HUDEP-2 (cell line): ENCODE results near the gene TATDN3.
"Not testable (repeated sequence)": the region's sequence is repeated elsewhere in the genome, so short reads cannot be mapped to it uniquely, and the experiment has no call there.

Source experiments
- DNase-seq, 76 experiments: peaks; one replicate each; lab custom pipeline; 2025; ENCODE audit not compliant: unreplicated experiment in 76 of 76; lab: John Stamatoyannopoulos, UW

TATDN3 gene, protein sequence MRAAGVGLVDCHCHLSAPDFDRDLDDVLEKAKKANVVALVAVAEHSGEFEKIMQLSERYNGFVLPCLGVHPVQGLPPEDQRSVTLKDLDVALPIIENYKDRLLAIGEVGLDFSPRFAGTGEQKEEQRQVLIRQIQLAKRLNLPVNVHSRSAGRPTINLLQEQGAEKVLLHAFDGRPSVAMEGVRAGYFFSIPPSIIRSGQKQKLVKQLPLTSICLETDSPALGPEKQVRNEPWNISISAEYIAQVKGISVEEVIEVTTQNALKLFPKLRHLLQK

DNA sequence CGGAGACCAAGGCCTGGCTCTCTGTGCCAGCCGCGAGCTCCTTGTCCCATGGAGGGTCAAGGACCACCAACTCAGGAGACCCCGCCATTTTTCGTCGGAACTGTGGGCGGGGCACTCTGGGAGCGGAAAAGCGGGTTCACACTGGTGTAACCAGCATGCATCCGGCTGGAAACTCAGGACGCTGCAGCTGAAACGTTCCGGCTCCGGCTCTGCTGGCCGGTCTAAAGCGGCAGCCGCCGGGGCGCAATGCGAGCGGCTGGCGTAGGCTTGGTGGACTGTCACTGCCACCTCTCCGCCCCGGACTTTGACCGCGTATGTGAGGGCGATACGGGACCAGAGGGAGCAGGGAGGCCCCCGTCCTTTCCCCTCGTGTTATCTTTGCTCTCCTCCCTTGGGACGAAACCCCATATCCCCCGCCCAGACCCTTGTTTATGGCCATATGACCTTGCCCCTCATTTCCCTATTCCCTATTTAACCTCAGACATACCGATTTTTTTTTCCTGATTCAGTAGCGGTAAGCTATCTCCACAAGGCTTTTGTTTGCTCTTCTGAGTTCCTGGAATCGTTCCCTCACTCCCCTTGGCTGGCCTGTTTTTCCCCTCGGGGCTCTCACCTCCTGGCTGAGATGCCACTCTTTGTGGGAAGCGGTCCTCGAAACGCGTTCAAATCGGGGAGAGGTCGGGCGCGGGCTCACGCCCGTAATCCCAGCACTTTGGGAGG is at the start of gene TATDN3, which contains the start of gene NSL1:
TSS of gene TATDN3 (plus strand) at position 219 of the 720 bp plus-strand sequence. CDS start at position 247, 28 bp downstream.
TSS of gene NSL1 (minus strand) at position 102 of the 720 bp plus-strand sequence. CDS start at position 88, 14 bp downstream.
- peak in 75 of 76 experiments; percentile 35 to 98 (median 85) for DNase-seq

DNA sequence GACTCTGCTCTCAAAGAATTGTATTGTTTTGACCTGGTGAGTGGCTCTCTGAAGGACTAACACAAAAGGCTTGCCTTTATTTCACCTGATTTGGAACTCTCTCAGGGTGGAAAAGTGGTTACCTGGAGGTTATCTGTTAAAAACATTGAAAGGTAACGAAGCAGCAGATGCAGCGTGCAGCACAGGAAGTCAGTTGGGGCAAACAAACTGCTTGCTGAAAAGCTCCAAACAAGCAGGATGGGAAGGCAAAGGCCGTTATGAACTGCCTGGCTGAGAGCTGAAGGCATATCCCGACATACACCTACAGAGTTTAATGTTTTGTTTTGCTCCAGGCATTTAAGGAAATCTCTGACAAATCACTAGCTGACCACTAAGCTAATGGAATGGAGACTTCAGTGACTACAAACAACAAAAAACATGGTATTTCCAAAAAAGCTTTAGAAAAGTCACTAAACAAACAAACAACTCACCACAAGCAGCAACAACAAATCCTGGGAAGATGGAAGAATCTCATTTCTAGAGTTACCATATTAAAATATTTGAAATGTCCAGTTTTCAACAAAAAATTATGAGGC is 47.7 kb upstream of the TATDN3 start:
- no peak for DNase-seq

DNA sequence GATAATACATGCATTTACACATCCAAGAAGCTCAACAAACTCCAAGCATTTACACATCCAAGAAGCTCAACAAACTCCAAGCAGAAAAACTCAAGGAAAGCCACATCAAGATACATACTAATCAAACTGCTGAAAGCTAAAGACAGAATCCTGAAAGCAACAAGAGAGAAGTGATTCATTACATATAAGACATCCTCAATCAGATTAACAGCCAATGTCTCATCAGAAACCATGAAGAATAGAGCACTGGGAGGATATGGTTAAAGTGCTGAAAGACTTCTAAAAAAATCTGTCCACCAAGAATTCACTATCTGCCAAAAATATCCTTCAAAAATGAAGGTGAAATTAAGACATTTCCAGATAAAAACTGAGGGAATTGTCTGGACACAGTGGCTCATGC is 46.4 kb upstream of the TATDN3 start:
- no peak for DNase-seq

DNA sequence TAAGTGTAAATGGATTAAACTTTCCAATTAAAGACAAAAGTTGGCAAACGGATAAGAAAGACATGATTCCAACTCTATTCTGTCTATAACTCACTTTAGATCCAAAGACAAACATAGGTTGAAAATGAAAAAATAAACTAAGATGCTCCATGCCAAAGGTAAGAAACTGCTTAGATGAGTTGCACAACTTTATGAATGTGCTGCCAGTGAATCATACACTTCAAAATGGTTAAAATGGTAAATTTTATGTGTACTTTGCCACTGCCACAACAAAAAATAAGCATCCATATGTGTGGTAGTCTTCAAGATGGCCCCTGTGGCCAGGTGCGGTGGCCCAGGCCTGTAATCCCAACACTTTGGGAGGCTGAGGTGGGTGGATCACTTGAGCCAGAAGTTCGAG is 45.1 kb upstream of the TATDN3 start:
- DNase-seq, result no peak

DNA sequence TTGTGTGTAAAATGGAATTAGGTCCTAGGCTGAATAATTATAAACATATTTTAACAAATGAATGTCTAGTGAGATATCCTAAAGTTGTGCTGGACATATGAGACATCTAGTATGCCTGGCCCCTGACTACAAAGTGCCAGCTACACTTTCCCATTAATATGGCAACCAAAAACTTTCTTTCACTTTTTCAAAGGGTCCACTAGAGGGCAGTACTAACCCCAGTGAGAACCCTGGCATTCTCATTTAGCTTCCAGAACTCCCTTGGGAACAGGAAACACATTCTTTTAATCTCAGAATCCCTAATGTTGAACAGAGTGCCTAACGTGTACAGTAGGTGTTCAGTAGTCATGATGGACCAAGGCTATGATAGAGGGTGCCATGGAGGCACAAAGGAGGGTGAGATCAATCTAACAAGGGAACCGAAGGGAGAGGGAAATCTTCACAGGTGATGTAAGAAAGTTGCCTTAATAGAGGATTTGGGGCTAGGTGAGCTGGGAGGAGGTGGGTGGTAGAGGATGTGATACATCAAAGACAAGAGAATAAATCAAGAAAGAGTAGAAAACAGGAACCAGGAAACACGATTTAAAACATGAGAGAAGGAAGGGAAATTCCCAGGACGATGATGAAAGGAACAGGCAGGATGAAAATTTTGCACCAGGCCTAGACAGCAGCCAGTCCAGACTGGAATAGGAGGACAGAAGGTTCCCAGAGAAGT is 41.7 kb upstream of the TATDN3 start:
- DNase-seq, result peak in 5 of 76 experiments; percentile 1 to 12 (median 4)

DNA sequence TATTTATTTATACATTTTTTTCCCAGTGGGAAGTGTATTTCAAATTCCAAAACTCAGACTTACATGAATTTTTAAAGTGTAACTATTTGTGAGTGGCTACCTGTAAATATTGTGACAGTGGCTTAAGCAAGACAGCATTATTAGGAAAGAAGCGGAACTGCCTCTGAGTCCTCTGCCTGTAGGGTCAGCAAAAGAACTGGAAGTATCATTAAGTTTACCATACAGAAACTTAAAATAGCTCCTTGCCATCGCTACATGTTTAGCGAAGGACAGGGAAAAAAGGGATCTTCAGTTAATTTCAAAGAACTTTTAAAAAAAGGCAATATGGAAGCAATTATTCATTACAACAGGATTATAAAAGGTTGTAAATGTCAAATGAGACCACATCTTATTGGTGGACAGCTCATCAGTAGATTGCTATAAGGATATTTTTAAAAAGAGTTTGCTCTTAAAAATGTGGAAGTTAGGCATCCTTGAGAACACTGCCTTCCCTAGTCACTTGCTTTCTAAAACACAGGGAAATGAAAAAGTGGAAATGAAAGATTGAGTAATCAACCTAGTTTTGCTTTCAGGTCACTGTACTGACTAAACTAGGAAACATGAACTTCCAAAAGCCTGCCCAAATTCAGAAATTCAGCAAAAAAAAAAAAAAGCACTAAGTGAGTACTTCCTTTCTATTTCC is 39.3 kb upstream of the TATDN3 start:
- DNase-seq, result no peak

DNA sequence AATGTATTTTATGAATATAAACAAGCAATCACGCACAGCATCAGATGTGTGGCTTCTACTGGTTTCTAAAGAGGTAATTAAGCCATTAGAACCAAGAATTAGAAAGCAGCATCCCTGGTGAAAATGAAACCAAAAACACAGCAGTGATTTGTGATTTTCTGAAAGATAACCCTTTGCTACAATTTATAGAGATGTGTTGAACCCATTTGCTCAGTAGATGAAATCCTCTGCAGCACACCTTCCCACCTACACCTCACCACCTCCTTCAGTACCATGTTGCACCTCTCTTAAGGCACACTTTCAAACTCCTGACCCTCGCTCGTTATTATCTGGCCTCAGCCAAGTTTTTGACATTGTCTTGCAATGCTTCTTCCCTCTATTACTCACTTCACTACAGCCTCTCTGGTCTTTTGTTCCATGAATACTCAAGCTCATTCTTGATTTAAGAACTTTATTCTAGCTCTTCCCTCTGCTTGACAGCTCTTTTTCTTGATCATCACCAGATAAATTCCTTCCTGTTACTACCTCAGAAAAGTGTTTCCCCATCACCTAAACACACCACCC is 38.7 kb upstream of the TATDN3 start:
- DNase-seq, result no peak

DNA sequence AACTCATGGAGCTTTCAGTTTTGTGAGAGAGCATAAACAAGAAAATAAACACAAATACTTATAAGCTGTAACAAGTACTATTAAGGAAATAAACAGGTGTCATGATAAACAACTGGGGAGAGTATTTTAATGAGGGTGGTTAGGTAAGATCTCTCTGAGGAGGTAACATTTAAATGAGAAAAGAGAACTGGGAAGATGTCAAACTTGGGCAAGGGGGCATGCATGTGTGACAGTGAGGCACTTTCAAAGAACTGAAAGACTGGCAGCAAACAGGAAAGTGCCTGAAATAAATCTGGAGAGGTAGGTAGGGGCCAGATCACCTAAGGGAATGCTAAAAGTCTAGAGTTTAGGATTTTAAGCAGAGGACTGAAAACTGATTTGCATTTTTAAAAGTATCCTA is 37.9 kb upstream of the TATDN3 start:
- no peak for DNase-seq

DNA sequence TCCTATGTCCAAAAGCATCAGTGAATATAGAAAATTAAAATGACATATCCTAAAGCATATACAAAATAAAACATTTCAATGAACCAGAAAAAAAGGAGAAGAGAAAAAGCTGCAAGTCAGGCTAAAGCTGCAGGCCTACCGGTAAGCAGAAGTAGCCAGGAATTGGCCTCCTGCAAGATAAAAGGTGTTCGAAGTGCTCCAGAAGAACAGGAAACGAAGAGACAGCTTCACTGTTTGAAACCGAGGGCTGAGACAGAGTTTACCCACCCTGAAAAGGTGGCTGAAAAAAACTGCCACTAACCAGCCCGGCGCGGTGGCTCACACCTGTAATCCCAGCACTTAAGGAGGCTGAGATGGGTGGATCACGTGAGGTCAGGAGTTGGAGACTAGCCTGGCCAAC is 37.5 kb upstream of the TATDN3 start:
- DNase-seq, result no peak

DNA sequence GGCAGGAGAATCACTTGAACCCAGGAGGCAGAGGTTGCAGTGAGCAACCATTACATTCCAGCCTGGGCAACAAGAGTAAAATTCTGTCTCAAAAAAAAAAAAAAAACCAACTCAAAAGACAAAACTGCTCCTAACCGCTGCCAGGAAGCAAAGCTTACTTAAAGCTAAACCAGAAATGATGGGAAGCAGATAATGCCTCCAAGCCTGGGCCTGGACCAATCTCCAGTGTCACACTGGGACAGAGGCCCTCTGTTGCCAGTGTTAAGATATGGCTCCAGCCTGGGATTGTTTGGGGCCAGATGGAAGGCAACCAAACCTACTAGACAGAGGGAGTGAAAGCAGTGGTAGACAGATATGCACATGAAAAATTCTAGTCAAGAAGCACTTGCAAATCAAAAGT is 37.0 kb upstream of the TATDN3 start:
- DNase-seq, result no peak

DNA sequence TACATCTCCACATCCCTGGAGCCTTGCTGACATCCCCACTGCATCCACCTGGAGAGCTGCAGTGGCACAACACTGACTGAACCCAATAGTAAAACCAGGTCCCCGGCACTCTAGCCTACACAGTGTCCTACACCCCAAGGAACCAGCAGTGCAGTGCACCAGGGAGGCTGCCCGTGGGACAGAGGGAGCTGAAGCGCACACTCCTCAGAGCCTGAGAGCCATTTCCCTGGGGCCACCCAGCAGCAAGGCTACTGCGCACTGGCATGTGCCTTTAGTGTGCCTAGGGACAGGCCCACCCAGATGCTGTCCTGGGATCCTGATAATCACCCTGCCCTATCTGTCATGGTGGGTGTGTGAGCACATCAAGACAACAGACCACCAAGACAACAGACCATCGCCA is 32.0 kb upstream of the TATDN3 start:
- no peak for DNase-seq

DNA sequence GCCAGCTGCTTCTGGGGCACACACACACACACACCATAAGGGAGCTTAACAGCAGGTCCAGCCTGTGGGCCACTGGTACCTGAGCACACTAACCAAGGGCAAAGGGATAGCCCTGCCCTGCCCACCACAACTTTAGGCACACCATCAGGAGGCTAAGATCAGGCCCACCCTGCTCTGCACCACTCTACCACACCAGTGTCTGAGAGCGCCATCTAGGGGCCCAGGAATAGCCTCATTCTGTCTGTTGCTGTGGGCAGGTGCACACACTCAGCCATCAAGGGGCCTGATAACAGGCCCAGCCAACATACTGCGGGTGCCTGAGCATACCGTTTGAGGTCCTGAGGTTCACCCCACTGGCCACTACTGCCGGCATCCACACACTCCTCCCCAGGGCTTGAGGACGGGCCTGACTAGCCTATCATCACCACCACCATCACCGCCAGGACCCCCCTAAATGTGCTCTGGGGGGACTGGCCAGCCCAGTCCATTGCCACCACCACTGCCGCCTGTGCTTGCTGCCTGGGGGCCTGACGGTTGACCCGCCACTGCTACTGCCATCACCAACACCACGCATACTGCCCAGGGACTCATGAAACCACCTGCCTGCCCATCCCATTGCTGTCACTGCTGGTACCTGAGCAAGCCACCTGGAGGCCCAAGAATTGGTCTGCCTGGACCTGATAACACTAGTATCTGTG is 31.4 kb upstream of the TATDN3 start:
- peak in 18 of 76 experiments; percentile 1 to 38 (median 10) for DNase-seq

DNA sequence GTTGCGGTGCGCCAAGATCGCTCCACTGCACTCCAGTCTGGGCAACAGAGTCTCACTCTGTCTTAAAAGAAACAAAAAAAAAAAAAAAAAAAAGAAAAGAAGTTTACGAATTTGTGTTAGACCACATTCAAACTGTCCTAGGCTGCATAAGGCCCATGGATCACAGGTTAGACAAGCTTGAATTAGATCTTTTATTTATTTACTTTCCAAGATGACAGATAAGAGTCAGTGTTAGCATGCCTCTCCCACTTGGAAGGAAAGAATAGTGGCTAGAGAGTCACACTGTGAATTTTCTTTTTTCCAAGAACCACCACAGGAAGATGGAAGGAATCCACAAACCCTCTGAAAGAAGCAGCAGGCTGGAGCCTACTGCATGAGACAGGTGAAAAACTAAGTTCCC is 29.5 kb upstream of the TATDN3 start:
- DNase-seq, result no peak

DNA sequence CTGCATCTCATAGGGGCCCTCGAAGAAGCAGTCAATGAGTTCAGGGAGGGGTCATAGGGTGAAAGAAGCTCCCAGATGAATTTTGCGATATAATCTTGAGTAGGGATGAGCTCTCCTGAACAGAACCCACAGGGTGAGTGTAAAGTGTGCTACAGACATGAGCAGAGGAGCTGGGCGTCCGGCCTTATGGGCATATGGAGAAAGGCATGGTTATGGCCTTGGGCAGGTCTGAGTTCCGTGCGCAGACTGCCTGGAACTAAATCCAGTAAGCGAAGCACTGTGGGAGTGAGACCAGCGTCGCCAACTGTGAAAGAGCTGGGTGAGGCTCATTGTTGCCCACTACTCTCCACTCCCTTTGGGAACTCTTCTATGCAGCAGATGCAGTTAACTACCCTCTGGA is 28.9 kb upstream of the TATDN3 start:
- DNase-seq, result no peak

DNA sequence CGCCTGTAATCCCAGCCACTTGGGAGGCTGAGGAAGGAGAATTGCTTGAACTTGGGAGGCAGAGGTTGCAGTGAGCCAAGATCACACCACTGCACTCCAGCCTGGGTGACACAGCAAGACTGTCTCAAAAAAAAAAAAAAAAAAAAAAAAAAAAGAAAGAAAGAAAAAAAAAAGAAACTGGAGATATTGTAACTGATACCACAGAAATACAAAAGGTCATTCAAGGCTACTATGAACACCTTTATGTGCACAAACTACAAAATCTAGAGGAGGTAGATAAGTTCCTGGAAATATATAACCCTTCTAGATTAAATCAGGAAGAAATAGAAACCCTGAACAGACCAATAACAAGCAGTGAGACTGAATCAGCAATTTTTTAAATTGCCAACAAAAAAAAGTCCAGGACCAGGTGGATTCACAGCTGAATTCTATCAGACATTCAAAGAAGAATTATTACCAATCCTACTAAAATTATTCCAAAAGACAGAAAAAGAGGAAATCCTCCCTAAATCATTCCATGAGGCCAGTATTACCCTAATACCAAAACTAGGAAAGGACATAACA is 26.9 kb upstream of the TATDN3 start:
- not testable (repeated sequence) for DNase-seq

DNA sequence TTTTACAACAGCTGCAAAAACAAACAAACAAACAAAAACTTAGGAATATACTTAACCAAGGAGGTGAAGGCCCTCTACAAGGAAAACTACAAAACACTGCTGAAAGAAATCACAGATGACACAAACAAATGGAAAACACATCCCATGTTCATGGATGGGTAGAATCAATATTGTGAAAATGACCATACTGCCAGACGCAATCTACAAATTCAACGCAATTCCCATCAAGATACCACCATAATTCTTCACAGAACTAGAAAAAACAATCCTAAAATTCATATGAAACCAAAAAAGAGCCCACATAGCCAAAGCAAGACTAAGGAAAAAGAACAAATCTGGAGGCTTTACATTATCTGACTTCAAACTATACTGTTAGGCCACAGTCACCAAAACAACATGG is 24.9 kb upstream of the TATDN3 start:
- not testable (repeated sequence) for DNase-seq

DNA sequence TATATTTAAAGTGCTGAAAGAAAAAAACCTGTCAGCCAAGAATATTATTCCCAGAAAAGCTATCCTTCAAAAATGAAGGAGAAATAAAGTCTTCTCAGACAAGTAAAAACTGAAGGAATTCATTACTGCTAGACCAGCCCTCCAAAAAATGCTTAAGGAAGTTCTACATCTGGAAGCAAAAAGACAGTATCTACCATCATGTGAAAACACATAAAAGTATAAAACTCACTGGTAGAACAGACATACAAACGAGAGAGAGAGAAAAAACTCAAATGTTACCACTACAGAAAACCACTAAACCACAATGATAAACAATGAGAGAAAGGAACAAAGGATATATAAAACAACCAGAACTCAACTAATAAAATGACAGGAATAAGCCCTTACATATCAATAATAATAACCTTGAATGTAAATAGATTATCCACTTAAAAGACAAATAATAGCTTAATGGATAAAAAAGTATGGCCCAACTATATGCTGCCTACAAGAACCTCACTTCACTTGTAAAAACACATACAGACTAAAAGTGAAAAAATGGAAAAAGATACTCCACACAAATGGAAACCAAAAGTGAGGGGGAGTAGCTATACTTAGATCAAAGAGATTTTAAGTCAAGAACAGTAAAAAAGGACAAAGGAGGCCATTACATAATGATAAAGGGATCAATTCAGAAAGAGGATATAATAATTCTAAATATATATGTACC is 22.1 kb upstream of the TATDN3 start:
- no peak for DNase-seq

DNA sequence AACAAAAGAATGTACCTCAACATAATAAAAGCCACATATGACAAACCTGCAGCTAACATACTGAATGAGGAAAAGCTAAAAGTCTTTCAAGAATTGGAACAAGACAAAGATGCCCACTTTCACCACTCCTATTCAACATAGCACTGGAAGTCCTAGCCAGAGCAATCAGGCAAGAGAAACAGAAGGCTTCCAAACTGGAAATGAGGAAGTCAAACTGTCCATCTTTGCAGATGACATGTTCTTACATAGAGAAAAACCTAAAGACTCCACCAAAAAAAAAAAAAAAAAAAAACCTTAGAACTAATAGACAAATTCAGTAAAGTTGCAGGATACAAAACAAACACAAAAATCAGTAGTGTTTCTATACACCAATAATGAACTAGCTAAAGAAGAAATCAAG is 20.4 kb upstream of the TATDN3 start:
- DNase-seq, result no peak

DNA sequence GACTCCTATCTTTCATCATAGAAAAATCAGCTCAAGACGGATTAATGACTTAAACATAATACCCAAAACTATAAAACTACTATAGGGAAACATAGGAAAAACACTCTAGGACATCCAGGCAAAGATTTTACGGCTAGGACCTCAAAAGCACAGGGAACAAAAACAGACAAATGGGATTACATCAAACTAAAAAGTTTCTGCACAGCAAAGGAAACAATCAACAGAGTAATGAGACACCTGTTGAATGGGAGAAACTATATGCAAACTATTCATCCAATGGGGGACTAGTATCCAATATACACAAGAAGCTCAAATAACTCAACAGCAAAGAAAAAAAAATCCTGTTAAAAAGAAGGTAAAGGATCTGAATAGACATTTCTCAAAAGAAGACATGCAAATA is 18.7 kb upstream of the TATDN3 start:
- no peak for DNase-seq
